GM23338 (cell line): ENCODE results near the gene TUBGCP2. TPM values are rescaled to one million over a fixed set of nuclear protein-coding genes. Genes with fewer than 3 reads are reported as not detected.

Experiments used
- ATAC-seq: fragments of 200-7000 bp; cut with Tn5 transposase; 3 replicates; pipeline ENCODE4 v1.9.1; 2020
- DNase-seq: peaks from one replicate; pipeline ENCODE4 v3.0.0-alpha.2; 2015; ENCODE audit warnings: low spot score
- H2AFZ ChIP-seq: fragments of 200-600 bp; sonication (generic); 2 replicates; pipeline ENCODE4 v1.8.0; 2016; ENCODE audit warnings: antibody characterized with exemption, mild to moderate bottlenecking, moderate library complexity
- H3F3A ChIP-seq: fragments of 200-600 bp; sonication (generic); replicated peaks from 2 replicates; pipeline ENCODE4 v1.8.0; 2017; ENCODE audit warnings: antibody characterized with exemption, mixed run types, low read depth
- H3K27ac ChIP-seq: fragments of 200-600 bp; sonication (generic); 2 replicates; pipeline ENCODE4 v1.6.1; 2016; ENCODE audit warnings: low read depth
- H3K27me3 ChIP-seq: fragments of 200-600 bp; sonication (generic); 2 replicates; pipeline ENCODE4 v1.8.0; 2016; ENCODE audit warnings: mild to moderate bottlenecking, mixed run types, moderate library complexity; ENCODE audit not compliant: insufficient read depth
- H3K36me3 ChIP-seq: fragments of 200-600 bp; sonication (generic); 2 replicates; pipeline ENCODE4 v1.8.0; 2016; ENCODE audit warnings: mild to moderate bottlenecking; ENCODE audit not compliant: insufficient read depth
- H3K4me1 ChIP-seq: fragments of 200-600 bp; sonication (generic); 2 replicates; pipeline ENCODE4 v1.8.0; 2016; ENCODE audit warnings: mild to moderate bottlenecking, moderate library complexity; ENCODE audit not compliant: insufficient read depth
- H3K4me2 ChIP-seq: fragments of 200-600 bp; sonication (generic); 2 replicates; pipeline ENCODE4 v1.7.1; 2017; ENCODE audit warnings: mixed run types
- H3K4me3 ChIP-seq: fragments of 200-600 bp; sonication (generic); 2 replicates; pipeline ENCODE4 v1.6.1; 2016; ENCODE audit warnings: mixed run types
- H3K79me2 ChIP-seq: fragments of 200-600 bp; sonication (generic); replicated peaks from 2 replicates; pipeline ENCODE4 v1.8.0; 2017; ENCODE audit warnings: mild to moderate bottlenecking; ENCODE audit not compliant: insufficient read depth
- H3K9me2 ChIP-seq: fragments of 200-600 bp; sonication (generic); 2 replicates; pipeline ENCODE4 v1.8.0; 2017; ENCODE audit not compliant: insufficient read depth
- H4K20me1 ChIP-seq: fragments of 200-600 bp; sonication (generic); replicated peaks from 2 replicates; pipeline ENCODE4 v1.8.0; 2017; ENCODE audit warnings: mild to moderate bottlenecking; ENCODE audit not compliant: insufficient read depth
- H3K27ac Mint-ChIP-seq: 2 replicates; pipeline ENCODE4 v1.8.0; 2020; ENCODE audit warnings: inconsistent platforms, mild to moderate bottlenecking, moderate library complexity, mixed read lengths
- H3K27me3 Mint-ChIP-seq: 3 replicates; pipeline ENCODE4 v1.8.0; 2022; ENCODE audit warnings: low read depth, mild to moderate bottlenecking, moderate library complexity, mixed read lengths, inconsistent platforms; ENCODE audit not compliant: insufficient read depth, poor library complexity
- H3K36me3 Mint-ChIP-seq: 3 replicates; pipeline ENCODE4 v1.8.0; 2021; ENCODE audit warnings: low read depth, mild to moderate bottlenecking, inconsistent platforms, moderate library complexity, mixed read lengths
- H3K4me1 Mint-ChIP-seq: 3 replicates; pipeline ENCODE4 v1.8.0; 2020; ENCODE audit warnings: mild to moderate bottlenecking, inconsistent platforms, mixed read lengths
- H3K4me3 Mint-ChIP-seq: 3 replicates; pipeline ENCODE4 v1.8.0; 2021; ENCODE audit warnings: moderate library complexity, mild to moderate bottlenecking, inconsistent platforms, mixed read lengths
- H3K9me3 Mint-ChIP-seq: 3 replicates; pipeline ENCODE4 v1.8.0; 2020; ENCODE audit warnings: moderate library complexity, mild to moderate bottlenecking, inconsistent platforms, mixed read lengths
- CTCF ChIP-seq, 2 experiments: fragments of 200-600 bp in 1 of 2; sonication (generic) in 1 of 2; conservative IDR thresholded peaks; 2 replicates each; pipeline versions ENCODE4 v1.5.1 to v1.6.1; 2016 to 2017; ENCODE audit warnings: antibody characterized with exemption in 2 of 2, low read depth in 2 of 2, mild to moderate bottlenecking in 2 of 2, moderate library complexity in 1 of 2
- ETS1 ChIP-seq: IDR thresholded peaks from 2 replicates; pipeline ENCODE4 v1.6.1; 2016; ENCODE audit warnings: antibody characterized with exemption
- EZH2 ChIP-seq: fragments of 200-600 bp; sonication (generic); IDR thresholded peaks from one replicate; pipeline ENCODE4 v1.8.0; 2017; ENCODE audit warnings: antibody characterized with exemption, mild to moderate bottlenecking, low read depth; ENCODE audit not compliant: unreplicated experiment
- EZH2phosphoT487 ChIP-seq: fragments of 200-600 bp; sonication (generic); IDR thresholded peaks from one replicate; pipeline ENCODE4 v1.8.1; 2018; ENCODE audit warnings: antibody characterized with exemption; ENCODE audit not compliant: unreplicated experiment
- NANOG ChIP-seq: IDR thresholded peaks from 2 replicates; pipeline ENCODE4 v1.6.1; 2016; ENCODE audit warnings: antibody characterized with exemption, borderline replicate concordance
- POLR2AphosphoS5 ChIP-seq: IDR thresholded peaks from 2 replicates; pipeline ENCODE4 v1.6.1; 2016; ENCODE audit warnings: antibody characterized with exemption, low read depth
- REST ChIP-seq: IDR thresholded peaks from one replicate; pipeline ENCODE4 v1.6.1; 2018; ENCODE audit warnings: antibody characterized with exemption; ENCODE audit not compliant: unreplicated experiment
- STAT1 ChIP-seq: IDR thresholded peaks from one replicate; pipeline ENCODE4 v1.6.1; 2016; ENCODE audit warnings: antibody characterized with exemption; ENCODE audit not compliant: unreplicated experiment
- ZNF114 ChIP-seq: fragments of 250-450 bp; sonication (Bioruptor Pico); IDR thresholded peaks from 2 replicates; pipeline ENCODE4 v1.5.0; 2020; ENCODE audit warnings: mild to moderate bottlenecking, moderate library complexity
- ZNF331 ChIP-seq: fragments of 250-450 bp; sonication (Bioruptor Pico); IDR thresholded peaks from 2 replicates; pipeline ENCODE4 v1.5.0; 2020; ENCODE audit warnings: low read depth, mild to moderate bottlenecking, moderate library complexity
- polyA plus RNA-seq: library from polyadenylated mRNA; unstranded; fragments of >200 nt; fragmentation: Nextera tagmentation; extraction: Ambion mirVana; gene quantifications from 2 replicates; pipeline ENCODE4 v1.2.1, GENCODE V29; 2016
- total RNA-seq: library from RNA; depleted of rRNA; stranded (reverse); fragments of >200 nt; shearing (Covaris generic); gene quantifications from 2 replicates; pipeline ENCODE4 v1.2.3, GENCODE V29; 2014

Gene TUBGCP2
- total and polyA plus RNA-seq, 2 experiments from 2014 or later = 59.6 to 67.7 TPM

- DNase-seq = peak; percentile 93
- 0 out of 2 replicates have a peak, but pooled peaks cover 8% of the 10 kb centered on the region for H3F3A ChIP-seq
- H2AFZ ChIP-seq = no peak overlapping the region
- peak; percentile 72 for ATAC-seq
- peak overlapping the region; percentile 47 for H3K4me3 ChIP-seq
- no peaks in the 10 kb centered on the region for H3K36me3 ChIP-seq
- H3K79me2 ChIP-seq = no peaks in the 10 kb centered on the region
- H3K4me3 Mint-ChIP-seq = peak overlapping the region; percentile 55
- H3K36me3 Mint-ChIP-seq = no peaks in the 10 kb centered on the region; the same call in 1 of the 3 replicates
- H4K20me1 ChIP-seq = no peaks in the 10 kb centered on the region
- TF ChIP-seq STAT1 (no peak), CTCF (conservative IDR thresholded peaks at IDR 0.05; ENCODE audit: low read depth in 2 of 2) (peak; percentile 90 to 95), EZH2 (peak; percentile 6), NANOG (no peak), POLR2AphosphoS5 (no peak), ETS1 (no peak), REST (no peak), EZH2phosphoT487 (no peak), ZNF331 (CRISPR knock-in tag) (no peak), ZNF114 (CRISPR knock-in tag) (no peak)
- H3K27me3 ChIP-seq = peaks cover 88% of the 10 kb centered on the region
- no peaks in the 10 kb centered on the region for H3K9me2 ChIP-seq
- peaks cover 78% of the 10 kb centered on the region for H3K27me3 Mint-ChIP-seq
- H3K4me2 ChIP-seq = peak overlapping the region; percentile 80
- peaks cover 19% of the 10 kb centered on the region for H3K4me1 Mint-ChIP-seq
- H3K4me1 ChIP-seq = peaks cover 17% of the 10 kb centered on the region
- peaks cover 19% of the 10 kb centered on the region for H3K9me3 Mint-ChIP-seq
- no peak overlapping the region for H3K27ac Mint-ChIP-seq
- no peak overlapping the region for H3K27ac ChIP-seq
Measured at GRCh38 chr10:133329491-133330202, 21.0 kb upstream of the TUBGCP2 start.
